Right forelimb (tissue), 1 donor: ENCODE results near the gene LCT.
"Not testable (repeated sequence)": the region's sequence is repeated elsewhere in the genome, so short reads cannot be mapped to it uniquely, and the experiment has no call there.

Source experiments
- DNase-seq: peaks from one replicate; pipeline ENCODE4 v3.0.0-alpha.2; 2018

Gene LCT

GRCh38 chr2:135831180-135831812, 5.7 kb downstream of the LCT start:
- DNase-seq, result no peak

- no peak for DNase-seq
These were observed 7.4 kb downstream of the LCT start for GRCh38 chr2:135829378-135830135.

GRCh38 chr2:135826544-135826943, 10.4 kb downstream of the LCT start:
- DNase-seq, result no peak

- DNase-seq, result no peak
These were observed 11.3 kb downstream of the LCT start for GRCh38 chr2:135825550-135826176.

GRCh38 chr2:135825131-135825530, 11.9 kb downstream of the LCT start:
- DNase-seq, result no peak

GRCh38 chr2:135822855-135823254, 14.1 kb downstream of the LCT start:
- DNase-seq, result no peak

GRCh38 chr2:135821190-135821589, 15.8 kb downstream of the LCT start:
- DNase-seq, result no peak

- DNase-seq, result no peak
These were observed 16.9 kb downstream of the LCT start for GRCh38 chr2:135820003-135820618.

- DNase-seq, result no peak
These were observed 17.9 kb downstream of the LCT start for GRCh38 chr2:135818937-135819610.

GRCh38 chr2:135817951-135818350, 19.0 kb downstream of the LCT start:
- DNase-seq, result no peak

GRCh38 chr2:135817466-135817865, 19.5 kb downstream of the LCT start:
- no peak for DNase-seq

GRCh38 chr2:135815269-135815668, 21.7 kb downstream of the LCT start:
- no peak for DNase-seq

GRCh38 chr2:135812907-135813511, 24.0 kb downstream of the LCT start:
- no peak for DNase-seq

- DNase-seq, result not testable (repeated sequence)
These were observed 29.1 kb downstream of the LCT start for GRCh38 chr2:135807874-135808273.

- no peak for DNase-seq
These were observed 33.7 kb downstream of the LCT start for GRCh38 chr2:135803278-135803677.

- DNase-seq, result no peak
These were observed 34.6 kb downstream of the LCT start for GRCh38 chr2:135802350-135802749.

- DNase-seq, result no peak
These were observed 36.2 kb downstream of the LCT start for GRCh38 chr2:135800513-135801460.

- no peak for DNase-seq
These were observed 37.2 kb downstream of the LCT start for GRCh38 chr2:135799738-135800137.

GRCh38 chr2:135798762-135799161, 38.2 kb downstream of the LCT start:
- no peak for DNase-seq

GRCh38 chr2:135798275-135798705, 38.7 kb downstream of the LCT start:
- no peak for DNase-seq
